HG03095 (cell line): ENCODE results near the gene FAM236C.
A peak's percentile ranks its signal among the peaks of the same experiment; 100 is the strongest.
"Not testable (repeated sequence)": the region's sequence is repeated elsewhere in the genome, so short reads cannot be mapped to it uniquely, and the experiment has no call there.

Experiments used
- ATAC-seq: cut with Tn5 transposase; IDR thresholded peaks from one replicate; pipeline ENCODE4 v1.9.1; 2021; ENCODE audit warnings: moderate library complexity; ENCODE audit not compliant: unreplicated experiment

The FAM236C gene

GRCh38 chrX:72912315-72912714, at the start of gene FAM236C:
Gene FAM236C, plus strand, starts transcription at chrX:72912615. Its CDS starts 100 bp downstream, at chrX:72912715.
- ATAC-seq = not testable (repeated sequence)

GRCh38 chrX:72882898-72883297, 29.5 kb upstream of the FAM236C start:
- ATAC-seq = not testable (repeated sequence)

GRCh38 chrX:72889740-72890139, 22.7 kb upstream of the FAM236C start:
- ATAC-seq = not testable (repeated sequence)

GRCh38 chrX:72916096-72916495, 3.7 kb downstream of the FAM236C start:
- ATAC-seq = not testable (repeated sequence)

GRCh38 chrX:72932283-72932682, 19.9 kb downstream of the FAM236C start:
- ATAC-seq = not testable (repeated sequence)

- not testable (repeated sequence) for ATAC-seq
Observed at GRCh38 chrX:72936455-72936854, 24.0 kb downstream of the FAM236C start.

GRCh38 chrX:72936882-72937455, 24.6 kb downstream of the FAM236C start:
- ATAC-seq = not testable (repeated sequence)

- not testable (repeated sequence) for ATAC-seq
Observed at GRCh38 chrX:72937906-72938305, 25.5 kb downstream of the FAM236C start, which contains the start of gene FAM236A. Gene FAM236A, plus strand, starts transcription at chrX:72938206. Its CDS starts 57 bp downstream, at chrX:72938263.

- ATAC-seq = not testable (repeated sequence)
Observed at GRCh38 chrX:72942272-72942671, 29.9 kb downstream of the FAM236C start.

GRCh38 chrX:72943035-72943818, 30.8 kb downstream of the FAM236C start:
- ATAC-seq = not testable (repeated sequence)

GRCh38 chrX:72943819-72944169, 31.4 kb downstream of the FAM236C start, which contains the start of gene DMRTC1:
Gene DMRTC1, minus strand, starts transcription at chrX:72943837. Its CDS starts 68,143 bp downstream, at chrX:72875694.
- peak; percentile 76 for ATAC-seq

- ATAC-seq = not testable (repeated sequence)
Observed at GRCh38 chrX:72959971-72960370, 47.6 kb downstream of the FAM236C start.
